HG02943 (cell line): ENCODE data around the gene SMTNL2.
"Not testable (repeated sequence)": the region's sequence is repeated elsewhere in the genome, so short reads cannot be mapped to it uniquely, and the experiment has no call there.

Source experiments
- ATAC-seq: cut with Tn5 transposase; IDR thresholded peaks from one replicate; pipeline ENCODE4 v1.9.1; 2021; ENCODE audit warnings: mild to moderate bottlenecking, low read depth, moderate library complexity; ENCODE audit not compliant: unreplicated experiment

The SMTNL2 gene

GRCh38 chr17:4559139-4559791, 25.1 kb upstream of the SMTNL2 start:
- ATAC-seq: no peak

- ATAC-seq: no peak
These were observed 24.4 kb upstream of the SMTNL2 start for GRCh38 chr17:4559966-4560365.

DNA sequence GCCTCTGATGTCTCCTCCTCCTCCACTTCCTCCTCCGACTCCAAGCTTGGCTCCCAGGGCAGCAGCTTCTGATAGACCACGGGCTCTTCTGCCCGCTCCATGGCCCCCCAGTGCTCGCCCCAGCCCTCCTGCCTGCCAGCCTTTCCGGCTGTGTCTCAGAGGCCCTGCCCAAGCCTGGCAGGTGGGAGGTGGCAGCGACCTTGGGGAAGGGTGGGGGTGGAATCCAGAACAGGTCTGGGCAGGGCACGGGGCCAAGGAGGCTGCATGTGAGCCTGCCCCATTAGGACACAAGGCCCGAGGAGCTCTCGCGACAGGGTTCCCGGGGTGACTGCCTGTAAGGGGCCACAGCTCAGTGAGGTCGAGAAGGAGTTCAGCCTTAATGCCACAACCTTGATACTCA, 23.9 kb upstream of the SMTNL2 start, which contains the start of gene GGT6:
GGT6 (minus strand) TSS at position 157 of the 400 bp plus-strand sequence; CDS start at position 101, 56 bp downstream.
- ATAC-seq: no peak

DNA sequence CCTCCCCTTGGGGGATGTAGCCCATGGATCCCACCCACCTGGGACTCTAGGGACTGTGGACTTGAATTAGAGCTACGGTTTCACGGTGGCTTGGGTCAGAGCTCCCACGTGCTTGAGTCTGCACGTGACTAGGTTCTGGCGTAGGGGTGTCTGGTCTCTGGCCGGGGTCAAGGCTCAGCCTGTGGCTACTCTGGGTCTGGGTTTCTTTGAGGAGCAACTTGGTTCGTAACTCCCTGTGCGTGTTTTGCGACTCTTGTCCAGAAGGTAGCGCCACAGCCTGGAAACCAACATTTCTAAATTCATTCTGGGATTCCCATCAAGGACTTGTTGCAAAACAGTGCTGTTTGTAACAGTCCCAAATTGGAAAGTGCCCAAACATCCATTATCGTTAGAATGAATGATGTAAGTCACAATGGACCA, 23.5 kb upstream of the SMTNL2 start:
- no peak for ATAC-seq

DNA sequence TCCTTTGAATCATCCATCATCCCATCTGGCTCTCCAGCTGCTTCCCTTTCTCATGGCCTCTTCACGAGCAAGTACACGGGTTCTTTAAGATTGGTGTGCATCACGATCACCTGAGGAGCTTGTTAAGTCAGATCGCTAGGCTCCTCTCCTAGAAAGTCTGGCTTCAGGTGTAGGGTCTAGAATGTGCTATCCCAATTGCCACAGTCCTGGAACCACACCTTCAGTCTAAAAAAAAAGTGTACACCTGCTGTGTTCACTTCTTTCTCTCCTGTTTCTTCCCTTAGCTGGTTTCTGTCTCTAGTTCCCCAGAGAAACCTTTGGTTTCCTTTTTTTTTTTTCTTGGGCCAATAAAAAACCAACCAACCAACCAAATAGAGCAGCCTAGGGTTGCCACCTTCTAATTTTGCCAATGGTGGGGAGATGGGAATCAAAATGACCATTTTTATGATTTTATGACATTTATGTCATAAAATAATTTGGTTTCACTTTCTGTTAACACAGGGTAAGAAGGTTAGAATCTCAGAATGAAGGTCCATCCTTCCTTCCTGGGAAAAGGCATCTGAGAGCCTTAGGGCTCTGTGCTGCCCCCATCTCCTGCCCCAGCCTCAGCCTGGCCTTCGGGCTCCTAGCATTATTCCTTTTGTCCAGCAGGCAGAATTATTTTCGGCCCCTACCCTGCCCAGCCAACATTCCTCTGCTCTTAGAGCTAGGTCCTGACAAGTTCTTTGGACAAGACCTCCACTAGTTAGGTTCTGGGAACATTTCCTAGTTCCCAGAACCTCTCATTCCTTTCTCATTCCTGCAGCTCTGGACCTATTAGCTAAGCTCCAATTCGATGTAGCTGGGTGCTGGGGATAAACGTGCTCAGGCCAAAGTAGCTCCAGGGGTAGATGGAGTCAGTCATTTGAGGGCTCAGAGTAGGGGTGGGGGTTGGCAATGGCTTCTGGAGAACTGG, 22.0 kb upstream of the SMTNL2 start:
- ATAC-seq: no peak

DNA sequence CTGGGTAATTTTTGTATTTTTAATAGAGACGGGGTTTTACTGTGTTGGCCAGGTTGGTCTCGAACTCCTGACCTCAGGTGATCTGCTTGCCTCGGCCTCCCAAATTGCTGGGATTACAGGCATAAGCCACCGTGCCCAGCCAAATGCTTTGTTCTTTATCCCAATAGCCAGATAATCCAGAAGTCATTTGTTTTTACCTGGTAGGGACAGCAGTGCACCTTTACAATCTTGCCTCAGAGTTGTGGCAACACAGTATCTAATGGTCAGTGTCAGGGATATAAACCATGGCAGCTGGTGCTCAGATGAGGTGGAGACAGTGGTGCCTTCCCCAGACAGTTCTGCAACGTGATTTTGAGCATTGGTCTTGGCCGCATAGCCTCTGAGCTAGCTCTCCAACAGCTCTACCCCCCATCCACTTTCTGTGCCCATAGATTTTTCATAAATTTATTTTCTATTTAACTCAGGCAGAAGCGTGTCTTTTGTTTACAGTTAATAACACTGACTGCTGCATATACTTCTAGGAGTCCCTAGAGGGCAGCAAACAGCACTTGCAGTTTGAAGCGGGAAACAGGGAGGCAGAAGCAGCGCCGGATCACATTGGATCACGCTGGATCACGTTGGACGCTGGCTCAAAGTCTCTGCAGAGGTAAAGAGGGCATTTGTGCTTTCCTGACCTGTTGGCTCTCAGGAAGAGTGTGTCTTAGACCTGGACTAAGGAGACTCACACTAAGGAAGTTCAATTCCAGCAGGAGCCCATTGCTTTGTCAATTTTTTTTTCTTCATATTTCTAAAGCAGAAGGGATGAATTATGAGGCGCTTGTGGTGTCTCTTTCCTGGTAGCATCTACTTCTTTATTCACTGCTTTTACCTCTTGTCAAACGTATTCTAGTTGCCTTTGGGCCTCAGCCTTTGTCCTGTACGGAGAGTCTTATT, 18.9 kb upstream of the SMTNL2 start:
- ATAC-seq: no peak

GRCh38 chr17:4566785-4567184, 17.5 kb upstream of the SMTNL2 start:
- ATAC-seq: no peak

GRCh38 chr17:4569591-4569990, 14.7 kb upstream of the SMTNL2 start:
- ATAC-seq: no peak

DNA sequence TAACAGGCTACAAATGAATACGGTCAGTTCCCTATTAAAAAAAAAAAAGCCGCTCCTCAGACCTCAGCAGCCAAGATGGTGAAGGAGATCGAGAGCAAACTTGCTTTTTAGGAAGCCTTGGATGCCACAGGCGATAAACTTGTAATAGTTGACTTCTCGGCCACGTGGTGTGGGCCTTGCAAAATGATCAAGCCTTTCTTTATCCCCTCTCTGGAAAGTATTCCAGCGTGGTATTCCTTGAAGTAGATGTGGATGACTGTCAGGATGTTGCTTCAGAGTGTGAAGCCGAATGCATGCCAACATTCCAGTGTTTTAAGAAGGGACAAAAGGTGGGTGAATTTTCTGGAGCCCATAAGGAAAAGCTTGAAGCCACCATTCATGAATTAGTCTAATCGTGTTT, 12.2 kb upstream of the SMTNL2 start:
- ATAC-seq: no peak

GRCh38 chr17:4573115-4573514, 11.2 kb upstream of the SMTNL2 start:
- ATAC-seq: no peak

- ATAC-seq: no peak
These were observed 10.7 kb upstream of the SMTNL2 start for GRCh38 chr17:4573669-4574068.

DNA sequence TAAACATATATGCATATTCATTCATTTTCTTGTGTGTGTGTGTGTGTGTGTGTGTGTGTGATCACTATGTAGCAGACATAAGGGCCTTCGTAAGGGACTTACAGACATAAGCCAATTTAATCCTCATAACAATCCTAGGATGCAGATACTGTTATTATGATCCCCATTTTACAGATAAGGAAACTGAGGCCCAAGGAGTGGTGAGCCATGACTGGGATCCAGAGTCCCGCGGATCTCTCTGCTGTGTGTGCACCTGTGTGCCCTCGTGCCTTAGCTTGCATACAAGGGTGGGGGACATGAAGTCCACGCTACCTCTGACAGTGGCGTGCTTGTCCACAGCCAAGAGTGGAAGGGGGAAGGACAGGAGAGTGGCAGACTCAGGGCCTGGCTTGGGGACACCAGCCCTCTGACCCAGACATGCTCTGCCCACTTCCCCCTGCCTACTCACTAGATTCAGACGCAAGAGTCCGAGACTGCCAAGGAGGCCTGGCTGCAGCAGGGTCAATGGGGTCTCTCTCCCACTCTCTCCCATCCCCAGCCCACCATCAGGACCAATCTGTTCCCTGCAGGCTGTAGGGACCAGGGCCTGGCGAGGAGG, 9.8 kb upstream of the SMTNL2 start:
- no peak for ATAC-seq

DNA sequence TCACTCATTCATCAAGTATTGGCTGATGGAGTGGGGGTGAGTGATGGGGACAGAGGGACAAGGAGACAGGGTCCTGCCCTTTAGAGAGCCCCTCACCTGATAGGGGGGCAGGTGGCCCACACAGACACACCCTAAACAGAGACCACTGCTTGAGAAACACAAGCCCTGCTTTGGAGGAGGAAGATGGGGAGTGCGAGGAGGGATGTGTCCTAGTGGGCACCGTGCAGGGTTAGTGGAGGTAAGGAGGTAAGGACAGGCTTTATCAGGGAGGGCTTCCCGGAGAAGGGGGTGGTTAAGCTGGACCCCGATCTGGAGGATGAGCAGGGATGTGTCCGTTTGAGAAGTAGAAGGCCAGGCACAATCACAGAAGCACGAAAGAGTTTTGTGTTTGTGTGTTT, 8.2 kb upstream of the SMTNL2 start:
- ATAC-seq: no peak

DNA sequence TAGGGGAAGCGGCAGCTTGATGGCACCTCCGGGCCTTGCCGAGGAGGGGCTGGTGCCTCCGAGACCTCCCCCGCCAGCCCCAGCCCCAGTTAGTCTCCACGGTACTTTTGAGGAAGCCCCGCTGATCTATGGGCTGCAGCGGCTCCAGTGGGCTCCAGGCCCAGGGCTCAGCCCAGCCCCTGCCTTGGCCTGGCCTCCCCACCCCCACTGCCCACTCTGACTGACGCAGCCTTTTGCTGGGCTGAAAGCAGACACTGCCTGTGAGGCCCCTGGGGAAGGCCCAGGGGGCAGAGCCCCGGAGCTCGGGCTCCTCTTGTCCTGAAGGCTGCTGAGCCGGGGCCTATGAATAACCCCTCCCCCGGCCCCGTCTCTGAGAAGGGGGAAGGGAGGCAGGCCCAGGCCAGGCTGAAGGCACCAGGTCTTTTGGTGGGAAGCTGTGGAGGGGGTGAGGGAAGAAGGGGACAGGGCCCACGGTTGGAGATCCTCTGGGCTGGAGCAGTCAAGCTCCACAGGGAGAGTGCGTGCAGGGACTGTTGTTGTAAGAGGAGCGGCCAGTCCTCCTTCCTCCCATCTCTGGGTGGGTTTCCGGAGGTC, 7.5 kb upstream of the SMTNL2 start:
- ATAC-seq: no peak

DNA sequence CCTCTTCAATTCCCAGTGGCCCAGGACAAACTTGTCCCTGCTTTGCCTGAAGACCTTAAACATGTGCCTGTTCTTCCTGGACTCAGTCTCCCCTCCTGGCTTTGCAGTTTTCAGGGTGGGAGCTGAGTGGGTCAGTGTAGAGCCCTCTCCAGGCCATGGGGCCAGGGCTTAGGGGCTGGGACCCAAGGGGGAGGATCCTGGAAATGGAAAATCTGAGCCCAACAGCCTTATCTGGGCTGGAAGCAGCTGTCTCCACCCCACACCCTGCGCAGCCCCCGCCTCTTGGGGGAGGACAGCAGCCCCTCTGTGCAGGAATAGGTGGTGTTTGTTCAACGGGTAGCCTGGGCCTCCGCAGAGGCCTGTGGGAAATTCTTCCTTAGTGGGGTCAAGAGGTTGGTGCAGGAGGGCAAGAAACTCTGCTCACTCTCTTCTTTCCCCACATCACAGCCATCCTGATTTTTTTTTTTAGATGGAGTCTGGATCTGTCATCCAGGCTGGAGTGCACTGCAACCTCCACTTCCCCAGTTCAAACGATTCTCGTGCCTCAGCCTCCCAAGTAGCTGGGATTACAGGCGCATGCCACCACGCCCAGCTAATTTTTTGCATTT, 6.8 kb upstream of the SMTNL2 start:
- no peak for ATAC-seq

- ATAC-seq: not testable (repeated sequence)
These were observed 6.0 kb upstream of the SMTNL2 start for GRCh38 chr17:4578349-4578748.

DNA sequence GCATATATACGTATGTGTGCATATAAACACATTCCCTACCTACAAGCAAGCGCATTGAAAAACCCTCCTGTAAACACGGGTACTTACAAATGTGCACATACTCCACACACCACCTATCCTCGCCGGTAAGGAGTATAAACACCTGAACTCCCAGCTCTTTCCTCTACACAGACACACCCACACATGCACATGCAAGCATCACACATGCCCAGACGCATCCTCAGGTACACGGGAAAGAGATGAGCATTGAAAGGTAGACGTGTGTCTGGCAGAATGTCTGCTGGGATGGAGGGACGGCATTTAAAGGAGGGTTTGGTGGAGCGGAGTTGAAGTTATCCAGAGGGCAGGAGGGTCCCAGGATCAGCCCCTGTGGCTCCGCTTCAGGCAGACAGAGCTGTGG, 4.7 kb upstream of the SMTNL2 start:
- ATAC-seq: no peak

DNA sequence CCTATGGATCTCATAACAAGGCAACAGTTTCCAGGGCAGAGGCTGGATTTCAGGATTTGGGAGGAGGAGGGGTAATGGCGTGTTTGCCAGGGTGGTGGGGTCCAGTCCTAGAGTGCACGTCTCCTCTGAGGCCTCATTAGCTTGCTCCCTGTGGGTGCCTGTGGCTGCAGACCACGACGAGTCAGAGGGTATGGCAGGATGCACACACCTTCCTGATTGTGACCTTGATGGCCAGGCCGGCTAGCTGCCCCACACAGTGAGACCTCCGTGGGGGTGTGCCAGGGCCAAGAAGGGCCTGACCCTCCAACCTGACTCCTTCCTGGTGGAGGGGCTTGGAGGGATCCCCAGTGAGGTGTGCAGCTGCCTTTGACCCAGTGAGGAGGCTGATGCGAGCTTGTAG, 4.0 kb upstream of the SMTNL2 start:
- no peak for ATAC-seq

DNA sequence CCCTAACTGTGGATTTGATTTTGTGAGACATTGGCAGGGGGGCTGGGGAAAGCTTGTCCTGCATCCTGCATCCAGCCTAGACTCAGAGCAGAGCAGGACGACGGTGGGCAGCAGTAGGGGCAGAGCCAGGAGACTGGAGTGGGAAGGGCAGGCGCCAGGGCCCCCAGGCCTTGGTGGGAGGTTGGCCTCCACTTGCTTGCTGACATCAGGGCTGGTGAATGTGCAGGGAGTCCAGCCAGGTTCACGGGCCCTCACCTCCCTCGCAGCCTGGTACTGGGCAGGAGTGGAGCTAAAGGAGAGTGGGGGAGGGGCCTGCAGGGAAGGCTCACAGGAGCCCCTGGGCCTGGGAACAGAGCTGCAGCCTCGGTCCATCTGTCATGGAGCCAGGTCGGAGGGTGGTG, 2.2 kb upstream of the SMTNL2 start:
- ATAC-seq: no peak
